Limb (tissue), 2 donors: Measurements from ENCODE around the gene REG3A.

Source experiments
- DNase-seq, 2 donors: peaks; one replicate each; pipeline ENCODE4 v3.0.0-alpha.2; 2016; ENCODE audit errors: extremely low spot score in 2 of 2

The REG3A gene

GRCh38 chr2:79159653-79160052, at the start of gene REG3A:
TSS of gene REG3A (minus strand) at chr2:79159753. CDS start at chr2:79159405, 348 bp downstream.
- no peak for DNase-seq

DNA sequence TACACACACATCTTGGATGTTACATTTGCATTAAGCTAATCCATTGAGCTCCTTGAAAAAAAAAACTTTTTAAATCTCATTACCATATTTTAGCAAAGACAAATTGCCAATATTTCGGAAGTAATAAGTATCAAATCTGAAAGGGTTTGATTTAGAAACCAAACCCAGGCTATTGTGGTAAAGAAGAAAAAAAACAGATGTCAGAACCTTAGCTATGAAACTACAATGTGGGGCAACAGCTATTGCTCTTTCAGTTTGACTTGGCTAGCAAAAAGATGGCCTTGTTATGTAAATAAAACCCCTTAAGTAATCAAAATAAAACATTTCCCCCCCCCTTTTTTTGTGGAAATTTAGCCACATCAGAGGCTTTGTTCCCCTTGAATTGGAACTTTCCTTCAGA, 41.2 kb upstream of the REG3A start:
- DNase-seq, result no peak

DNA sequence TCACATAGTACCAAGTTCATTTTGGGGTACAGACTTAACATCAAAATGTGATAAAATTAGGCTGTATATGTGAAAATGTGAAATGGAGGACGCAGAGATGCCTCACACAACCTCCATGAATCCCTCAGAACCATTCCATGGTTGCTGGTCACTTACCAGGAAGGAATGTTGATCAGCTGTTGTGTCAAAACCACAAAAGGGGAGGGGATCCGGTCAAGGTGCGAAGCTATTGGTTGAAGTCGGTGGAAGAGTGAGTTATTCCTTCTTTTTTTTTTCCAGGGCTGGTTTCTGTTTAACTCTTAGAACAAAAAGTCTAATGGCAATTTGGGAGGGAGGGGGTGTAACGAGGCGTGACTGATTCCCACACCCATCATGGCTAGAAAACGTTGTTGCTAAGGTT, 32.3 kb upstream of the REG3A start:
- no peak for DNase-seq

DNA sequence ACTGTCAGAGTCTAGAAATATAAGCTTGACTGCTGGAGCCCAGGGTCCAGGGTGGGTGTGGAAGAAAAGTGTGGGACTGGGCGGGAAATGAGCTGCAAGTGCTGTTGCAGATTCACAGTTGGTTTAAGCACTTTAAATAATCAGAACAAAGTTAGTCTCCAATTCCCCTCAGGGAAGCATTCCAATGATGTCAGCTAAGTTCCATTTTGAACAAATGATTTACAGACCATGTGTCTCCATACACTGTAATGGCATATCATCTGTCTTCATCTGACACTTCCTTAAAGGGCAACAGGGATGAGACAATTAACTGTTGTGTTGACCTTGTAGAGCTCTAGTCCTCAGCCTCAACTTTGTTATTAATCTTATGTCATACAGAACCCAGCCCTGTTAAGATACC, 31.5 kb upstream of the REG3A start:
- DNase-seq, result peak in 1 of 2 donors; percentile 14

GRCh38 chr2:79189465-79189864, 29.9 kb upstream of the REG3A start:
- no peak for DNase-seq

- no peak for DNase-seq
Observed at GRCh38 chr2:79181617-79182016, 22.1 kb upstream of the REG3A start.

- DNase-seq, result no peak
Observed at GRCh38 chr2:79180092-79180491, 20.5 kb upstream of the REG3A start.

- no peak for DNase-seq
Observed at GRCh38 chr2:79179036-79179435, 19.5 kb upstream of the REG3A start.

DNA sequence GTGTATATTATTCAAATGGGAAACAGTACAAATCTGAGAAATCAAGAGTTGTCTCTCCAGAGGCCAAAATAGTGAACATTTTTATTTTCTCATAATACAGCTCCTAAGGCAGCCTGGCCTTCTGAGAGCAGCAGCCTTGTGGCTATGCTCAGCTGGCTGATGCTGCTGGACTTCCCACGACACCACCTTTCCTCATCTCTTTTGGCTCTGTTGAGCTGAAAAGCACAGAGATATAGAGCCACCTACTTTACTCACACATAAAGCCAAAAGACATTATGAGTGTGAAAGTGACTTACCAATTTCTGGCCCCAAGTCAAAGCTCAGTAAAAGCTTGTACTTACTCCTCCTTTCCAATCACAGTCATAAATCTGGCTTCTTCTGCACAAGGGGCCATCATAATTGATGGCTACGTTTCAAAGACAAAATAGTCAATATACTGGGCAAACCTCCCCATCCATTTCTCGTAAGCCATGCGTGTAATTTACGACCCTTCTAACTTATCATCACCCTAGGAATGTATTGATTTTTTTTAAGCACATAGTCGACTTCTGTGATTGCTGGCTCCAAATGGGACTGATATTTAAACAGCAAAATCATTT, 18.6 kb upstream of the REG3A start:
- peak in 1 of 2 donors; percentile 37 for DNase-seq

DNA sequence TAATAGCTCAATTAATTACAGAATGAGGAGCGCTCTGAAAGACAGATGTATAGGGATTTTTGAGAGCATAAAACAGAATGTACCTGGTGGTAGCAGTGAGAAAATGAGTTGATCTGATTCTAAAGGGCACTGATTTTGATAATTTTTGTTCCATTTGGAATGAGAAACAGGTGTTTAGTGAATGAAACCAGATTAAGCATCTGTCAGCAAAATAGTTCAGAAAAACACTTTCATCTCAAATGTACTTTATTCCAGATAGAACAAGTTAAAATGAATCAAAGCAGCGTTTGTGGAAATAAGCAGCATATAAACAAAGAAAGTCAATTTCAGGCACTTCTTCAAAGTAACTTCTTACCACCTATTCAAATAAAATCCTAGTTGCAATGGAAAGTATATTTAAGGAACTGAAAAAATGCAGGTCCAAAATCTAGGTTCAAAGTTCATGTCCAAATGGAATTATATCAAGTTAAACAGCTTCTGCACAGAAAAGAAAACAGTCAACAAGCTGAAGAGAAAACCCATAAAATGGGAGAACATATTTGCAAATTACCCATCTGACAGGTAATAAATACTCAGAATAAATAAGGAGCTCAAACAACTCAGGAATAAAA, 11.9 kb upstream of the REG3A start:
- DNase-seq, result no peak

DNA sequence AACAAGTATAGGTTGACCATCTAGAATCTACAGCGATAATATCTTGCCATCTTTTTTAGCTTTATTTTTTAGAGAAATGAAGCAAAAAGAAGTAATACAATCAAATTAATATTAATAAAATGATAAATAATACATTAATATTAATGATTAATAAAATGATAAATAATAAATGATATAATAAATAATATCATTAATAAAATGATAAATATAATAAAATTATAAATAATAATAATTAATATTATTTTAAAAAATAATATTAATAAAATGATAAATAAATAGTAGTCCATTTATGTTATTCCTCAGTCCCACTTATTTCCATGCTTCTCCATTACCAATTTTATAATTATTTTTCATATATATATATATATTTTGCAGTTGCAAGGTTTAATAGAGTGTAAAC, 3.2 kb upstream of the REG3A start:
- DNase-seq, result no peak

DNA sequence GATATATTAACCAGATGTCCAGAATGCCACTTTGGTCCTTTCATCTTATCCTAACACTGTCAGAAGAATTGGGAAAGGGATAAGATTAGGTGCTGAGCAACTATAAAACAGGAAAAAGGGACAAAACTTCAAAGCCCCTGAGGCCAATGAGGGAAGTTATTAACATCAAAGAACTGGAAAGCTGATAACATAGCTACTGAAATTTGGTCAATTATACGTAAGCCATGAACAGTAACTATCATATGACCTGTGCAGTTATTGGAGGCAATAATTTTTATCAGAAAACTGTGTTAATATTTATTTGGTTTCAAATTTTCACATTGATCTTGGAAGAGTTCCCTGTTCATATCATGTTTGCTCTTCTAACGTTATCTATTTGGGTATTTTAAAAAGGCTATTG, 2.6 kb upstream of the REG3A start:
- no peak for DNase-seq

GRCh38 chr2:79159030-79159429, 523 bp downstream of the REG3A start:
- DNase-seq, result no peak

- DNase-seq, result no peak
Observed at GRCh38 chr2:79155826-79156476, 3.6 kb downstream of the REG3A start.

DNA sequence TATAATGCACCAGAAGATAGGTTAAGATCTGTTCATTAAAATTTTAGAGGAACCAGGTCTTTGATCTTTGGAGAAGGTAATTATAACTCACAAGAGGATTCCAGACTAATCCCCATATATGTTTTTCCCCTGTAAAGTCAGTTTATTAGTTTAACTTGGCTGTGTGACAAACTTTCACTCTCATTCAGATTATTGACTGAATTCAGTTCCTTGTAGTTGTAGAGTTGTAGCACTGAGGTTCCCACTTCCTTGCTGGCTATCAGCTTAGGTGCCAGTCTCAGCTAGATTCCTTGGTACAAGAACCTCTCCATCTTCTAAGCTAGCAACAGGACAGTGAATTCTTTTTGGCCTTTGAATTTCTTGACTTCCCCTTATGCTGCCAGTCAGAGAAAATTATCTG, 20.1 kb downstream of the REG3A start:
- DNase-seq, result no peak

DNA sequence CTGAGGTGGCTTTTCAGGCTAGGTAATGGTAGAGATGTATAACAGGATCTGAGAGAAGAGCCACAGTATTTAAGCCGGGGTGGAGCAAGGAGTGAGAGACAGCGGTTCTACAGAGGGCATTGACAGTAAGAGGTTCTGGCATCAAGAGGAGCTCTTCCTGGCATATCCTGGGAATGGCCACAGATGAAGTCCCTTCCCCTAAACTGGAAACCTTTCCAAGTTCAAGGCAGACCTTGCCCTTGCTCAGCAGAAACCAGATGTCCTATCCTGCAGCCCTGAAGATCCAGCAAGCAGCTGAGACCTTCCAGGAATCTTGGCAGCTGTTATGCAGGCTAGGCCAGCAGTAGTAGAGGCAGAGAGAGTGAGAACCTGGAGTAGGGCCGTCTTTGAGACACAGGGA, 21.2 kb downstream of the REG3A start:
- DNase-seq, result no peak

GRCh38 chr2:79131687-79132086, 27.9 kb downstream of the REG3A start:
- no peak for DNase-seq

- no peak for DNase-seq
Observed at GRCh38 chr2:79129804-79130203, 29.7 kb downstream of the REG3A start.

GRCh38 chr2:79129260-79129659, 30.3 kb downstream of the REG3A start:
- no peak for DNase-seq

GRCh38 chr2:79128406-79128805, 31.1 kb downstream of the REG3A start:
- DNase-seq, result no peak

- DNase-seq, result no peak
Observed at GRCh38 chr2:79125721-79125985, 33.9 kb downstream of the REG3A start.

- no peak for DNase-seq
Observed at GRCh38 chr2:79124907-79125720, 34.4 kb downstream of the REG3A start.

DNA sequence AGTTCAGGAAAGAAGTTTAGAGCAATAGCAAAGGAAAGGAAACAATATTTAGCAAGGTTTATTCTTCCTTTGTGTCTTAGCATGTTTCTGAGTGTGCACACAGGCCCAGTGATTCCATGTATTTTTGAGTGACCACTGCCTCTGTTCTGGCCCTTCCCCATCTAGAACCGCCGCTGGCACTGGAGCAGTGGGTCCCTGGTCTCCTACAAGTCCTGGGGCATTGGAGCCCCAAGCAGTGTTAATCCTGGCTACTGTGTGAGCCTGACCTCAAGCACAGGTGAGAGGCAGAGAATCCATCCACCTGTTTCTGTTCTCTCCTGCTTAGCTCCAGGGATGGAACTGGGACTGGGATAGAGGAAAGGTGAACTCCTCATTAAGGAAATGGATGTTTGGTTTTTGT, 36.9 kb downstream of the REG3A start:
- DNase-seq, result no peak
